ENCODE data around the gene CTBP2.

CTBP2 gene

DNA sequence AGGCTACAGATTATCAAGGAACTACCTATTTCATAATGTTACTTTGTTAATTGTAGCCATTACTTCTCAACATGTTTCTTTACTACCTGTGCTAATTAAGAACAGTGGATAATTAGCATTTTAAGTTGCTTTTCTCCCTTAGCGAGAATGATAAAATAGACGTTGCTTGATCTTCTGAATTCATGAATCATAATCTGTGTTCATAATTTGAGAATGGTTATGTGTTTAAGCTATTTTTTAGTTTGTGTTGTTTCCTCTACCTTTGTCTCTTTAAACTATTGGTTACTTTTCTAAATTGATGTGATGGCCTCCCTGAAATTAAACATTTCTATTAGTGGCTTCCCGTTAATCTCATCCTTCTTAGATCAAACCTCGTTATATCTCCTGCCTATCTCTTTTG, 218.5 kb downstream of the CTBP2 start, which contains the start of gene ZRANB1:
ZRANB1 (plus strand) TSS at position 301 of the 400 bp plus-strand sequence. CDS start 371 bp downstream, outside the sequence.
- no peak for DNase-seq (ENCODE audit: low spot score)

DNA sequence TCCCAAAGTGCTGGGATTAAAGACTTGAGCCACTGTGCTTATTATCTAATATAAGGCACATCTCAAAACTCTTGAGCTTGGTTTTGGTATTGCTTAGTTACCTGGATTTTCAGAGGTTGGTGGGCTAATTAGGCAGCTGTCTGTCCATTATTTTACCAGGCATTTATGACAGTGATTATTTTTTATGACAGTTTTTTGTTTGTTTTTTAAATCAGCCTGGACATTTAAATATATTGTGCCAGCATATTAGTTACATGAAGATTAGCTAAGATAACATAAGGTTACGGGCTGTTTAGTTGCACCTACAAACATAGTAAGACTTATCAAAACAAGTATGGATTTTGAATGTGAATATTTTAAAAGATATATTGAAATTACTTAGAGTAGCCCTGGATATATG, 221.1 kb downstream of the CTBP2 start:
- no peak for DNase-seq (ENCODE audit: low spot score)

GRCh38 chr10:124936813-124937212, 223.6 kb downstream of the CTBP2 start:
- no peak for DNase-seq (ENCODE audit: low spot score)

DNA sequence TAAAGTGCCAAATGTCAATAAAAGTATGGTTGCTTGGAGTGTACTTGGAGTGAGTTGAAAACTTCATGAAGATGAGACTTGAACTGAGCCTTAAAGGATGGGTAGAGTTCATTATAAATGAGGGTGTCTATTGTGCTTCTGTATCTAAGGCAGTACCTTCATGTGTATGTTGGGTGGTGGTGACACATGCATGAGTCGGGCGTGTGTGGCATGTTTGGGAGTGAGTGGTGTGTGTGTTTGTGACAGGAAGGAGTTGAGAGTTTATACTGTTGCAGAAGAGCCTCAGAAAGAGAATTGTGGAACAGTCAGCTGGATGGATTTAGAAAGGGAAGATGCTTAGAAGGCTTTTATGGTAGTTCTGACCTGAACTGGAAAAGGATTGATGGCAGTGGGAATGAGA, 224.4 kb downstream of the CTBP2 start:
- no peak for DNase-seq (ENCODE audit: low spot score)

Measured in D341Med (cell line).